Heart right ventricle (tissue), 16 donors: Measurements from ENCODE around the gene IL1R1. TPM values are rescaled to one million over a fixed set of nuclear protein-coding genes. Genes with fewer than 3 reads are reported as not detected.
A peak's percentile ranks its signal among the peaks of the same experiment; 100 is the strongest.

Source experiments
- ATAC-seq, 8 donors: fragments of 200-7000 bp; cut with Tn5 transposase; one replicate each; pipeline ENCODE4 v1.9.1; 2020; ENCODE audit warnings: mild to moderate bottlenecking in 8 of 8, moderate library complexity in 8 of 8, moderate number of reproducible peaks in 1 of 8
- DNase-seq, 2 donors: peaks; one replicate each; pipeline ENCODE4 v3.0.0-alpha.2; 2020
- H3K27ac ChIP-seq, 10 donors: fragments of 200-600 bp; sonication (generic) in 2 of 10; one replicate each; pipeline versions ENCODE4 v1.5.0 to v1.8.0; 2020 to 2022; ENCODE audit warnings: mild to moderate bottlenecking in 3 of 10
- H3K27me3 ChIP-seq, 7 donors: fragments of 200-600 bp; one replicate each; pipeline ENCODE4 v1.8.0; 2021 to 2022; ENCODE audit warnings: mild to moderate bottlenecking in 2 of 7
- H3K36me3 ChIP-seq, 9 donors: fragments of 200-600 bp; sonication (generic) in 1 of 9; one replicate each; pipeline versions ENCODE4 v1.5.0 to v1.8.0; 2020 to 2022; ENCODE audit warnings: mild to moderate bottlenecking in 2 of 9
- H3K4me1 ChIP-seq, 9 donors: fragments of 200-600 bp; sonication (generic) in 1 of 9; one replicate each; pipeline versions ENCODE4 v1.5.0 to v1.8.0; 2020 to 2022; ENCODE audit warnings: mild to moderate bottlenecking in 4 of 9
- H3K4me3 ChIP-seq, 10 donors: fragments of 200-600 bp; sonication (generic) in 2 of 10; one replicate each; pipeline versions ENCODE4 v1.5.0 to v1.8.0; 2020 to 2022; ENCODE audit warnings: mild to moderate bottlenecking in 7 of 10, moderate library complexity in 2 of 10
- H3K9me3 ChIP-seq, 11 donors: fragments of 200-600 bp in 10 of 11; sonication (generic) in 2 of 11; one replicate each; pipeline versions ENCODE4 v1.5.0 to v1.8.0; 2013 to 2022; ENCODE audit warnings: mild to moderate bottlenecking in 2 of 11, control low read depth in 1 of 11, moderate library complexity in 1 of 11
- CTCF ChIP-seq, 9 donors: fragments of 200-600 bp; sonication (generic) in 2 of 9; IDR thresholded peaks; one replicate each; pipeline versions ENCODE4 v1.5.0 to v1.8.0; 2021 to 2022; ENCODE audit warnings: antibody characterized with exemption in 9 of 9, mild to moderate bottlenecking in 5 of 9, moderate library complexity in 1 of 9
- WGBS, 2 donors: extraction: QIAGEN DNeasy Blood & Tissue Kit; methylation state at CpG; one replicate each; pipeline ENCODE4 v1.1.7; 2013; ENCODE audit warnings: inconsistent platforms in 1 of 2; 5-methylcytosine and 5-hydroxymethylcytosine counted together
- intact Hi-C, 10 donors: fragments of 100-400 bp; cut with DNase I; formaldehyde crosslinking; loops; one replicate each; pipeline versions ENCODE4 v1.11.1 to v1.14.2; 2022
- long read RNA-seq, 3 donors: library from polyadenylated mRNA; unstranded; transcript quantifications; one replicate each; pipeline ENCODE4 v2.0.0, GENCODE V29; 2020 to 2021
- polyA plus RNA-seq, 2 donors: library from polyadenylated mRNA; stranded (reverse); fragments of 200-250 nt; gene quantifications; one replicate each; pipeline ENCODE4 v1.2.3, GENCODE V29; 2013
- total RNA-seq, 10 donors: library from RNA; stranded (reverse); fragmentation: NEBNext Ultra II Directional in 3 of 10; extraction: Animal tissue kit (Norgen Biotek cat#: 25700) in 3 of 10; gene quantifications; one replicate each; pipeline versions ENCODE4 v1.2.1 to v1.2.4, GENCODE V29; 2021 to 2023
- donor health status: Arrhythmogenic right ventricular cardiomyopathy.
- donor health status: ischemic (EF 13 %, LVEDD 7.1; RV severe dilation, severe dysfunction).
- donor health status: healthy with polysubstance abuse.
- donor health status: DM: no; HTN: yes; CAD: no.
- donor health status: DM: no; HTN: no; CAD: no.
- donor health status: ischemic (EF 25% LVEDD 6.9; RV normal size, moderate dysfunction).
- donor health status: ischemic (EF 25% LVEDD 5.7; RV mildly dilated, moderate dysfunction).
- donor health status: healthy.
- donor health status: DM: yes; HTN: yes; CAD: no.
- donor health status: Ischemic cardiomyopathy.
- donor health status: ischemic (EF 35%, LVEDD 5.7; RV mildly dilated, moderate dysfunction).
- donor health status: nonischemic (EF 11% LVEDD 7.7; RV severe dilation, severe dysfunction).
- donor health status: DM: yes; HTN: yes; CAD: no.
- donor health status: PGD.
- donor health status: ischemic (EF 29% LVEDD 5.4; RV normal size, mild dysfunction).
- donor health status: nonischemic (EF 23%, LVEDD 6.1; RV moderate dilation, normal function).

IL1R1 gene, protein sequence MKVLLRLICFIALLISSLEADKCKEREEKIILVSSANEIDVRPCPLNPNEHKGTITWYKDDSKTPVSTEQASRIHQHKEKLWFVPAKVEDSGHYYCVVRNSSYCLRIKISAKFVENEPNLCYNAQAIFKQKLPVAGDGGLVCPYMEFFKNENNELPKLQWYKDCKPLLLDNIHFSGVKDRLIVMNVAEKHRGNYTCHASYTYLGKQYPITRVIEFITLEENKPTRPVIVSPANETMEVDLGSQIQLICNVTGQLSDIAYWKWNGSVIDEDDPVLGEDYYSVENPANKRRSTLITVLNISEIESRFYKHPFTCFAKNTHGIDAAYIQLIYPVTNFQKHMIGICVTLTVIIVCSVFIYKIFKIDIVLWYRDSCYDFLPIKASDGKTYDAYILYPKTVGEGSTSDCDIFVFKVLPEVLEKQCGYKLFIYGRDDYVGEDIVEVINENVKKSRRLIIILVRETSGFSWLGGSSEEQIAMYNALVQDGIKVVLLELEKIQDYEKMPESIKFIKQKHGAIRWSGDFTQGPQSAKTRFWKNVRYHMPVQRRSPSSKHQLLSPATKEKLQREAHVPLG
- total RNA-seq (10 to 100 TPM in 9 of 10 donors, 1 to 10 TPM in 1; 5.7 to 47.0 (median 17.6) TPM), polyA plus RNA-seq (10 to 100 TPM; 22.0 to 28.7 TPM)
- long read RNA-seq, donor 1, full-length matches to known transcripts, result 1 of 16 reads
- long read RNA-seq, donor 1, partial matches to known transcripts, result 5 of 16 reads
- long read RNA-seq, donor 1, other reads (novel, unspliced or antisense), result 10 of 16 reads
- long read RNA-seq, donor 2, full-length matches to known transcripts, result 1 of 7 reads
- long read RNA-seq, donor 2, partial matches to known transcripts, result 5 of 7 reads
- long read RNA-seq, donor 2, other reads (novel, unspliced or antisense), result 1 of 7 reads
- long read RNA-seq, donor 3, full-length matches to known transcripts, result 2 of 41 reads
- long read RNA-seq, donor 3, partial matches to known transcripts, result 1 of 41 reads
- long read RNA-seq, donor 3, other reads (novel, unspliced or antisense), result 38 of 41 reads

DNA sequence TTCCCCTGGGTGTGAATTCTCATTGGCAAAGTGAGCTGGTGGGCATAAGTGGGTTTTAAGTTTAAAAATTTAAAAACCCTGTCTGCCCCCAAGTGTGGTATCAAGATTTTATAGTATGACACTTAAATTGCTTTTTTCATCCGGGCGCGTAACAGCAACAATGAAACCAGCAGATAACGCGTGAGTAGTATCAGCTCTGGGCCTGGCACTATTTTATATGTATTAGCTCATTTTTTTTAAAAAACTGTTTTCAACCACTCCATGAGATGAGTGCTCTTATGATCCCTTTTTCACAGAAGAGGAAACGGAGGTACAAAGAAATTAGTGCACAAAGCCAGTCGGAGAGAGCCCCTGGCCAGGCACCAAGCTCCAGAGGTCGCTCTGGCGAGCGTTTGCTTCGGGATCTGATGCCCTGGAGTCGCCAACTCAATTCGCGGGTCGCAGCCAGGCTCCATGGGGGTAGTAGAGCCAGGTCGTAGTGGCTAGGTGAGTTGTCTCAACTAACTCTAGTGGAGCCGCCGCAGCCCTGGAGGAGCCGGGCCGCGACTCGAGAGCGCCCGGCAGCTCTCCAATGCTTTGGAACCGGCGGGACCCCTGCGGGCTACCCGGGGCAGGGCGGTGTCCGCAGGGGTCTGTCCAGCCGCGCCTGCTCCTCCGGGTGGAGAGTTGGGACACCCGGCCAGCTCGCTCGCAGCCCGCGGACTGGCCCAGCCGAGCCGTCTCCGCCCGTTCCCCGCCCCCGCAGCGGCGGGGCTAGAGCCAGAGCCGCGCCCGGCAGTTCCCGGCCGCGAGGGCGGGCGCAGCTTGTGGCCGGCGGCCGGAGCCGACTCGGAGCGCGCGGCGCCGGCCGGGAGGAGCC lies at the start of gene IL1R1:
Gene IL1R1, plus strand, starts transcription at position 777 of the 859 bp plus-strand sequence. CDS start 14,979 bp downstream, outside the sequence.
- Histone ChIP-seq H3K4me1 (peaks cover 0 to 45% (median 15%) of the 10 kb centered on the region in 9 donors), H3K4me3 (peak within 1 kb of the TSS; percentile 41 to 87 (median 75)), H3K27me3 (no peaks in the 10 kb centered on the region), H3K36me3 (peaks cover 0 to 27% (median 5%) of the 10 kb centered on the region in 9 donors), H3K27ac (peak within 1 kb of the TSS; percentile 88 to 98 (median 92)), H3K9me3 (peaks cover 0 to 32% (median 16%) of the 10 kb centered on the region in 11 donors)
- TF ChIP-seq CTCF (IDR thresholded peaks at IDR 0.05), result peak in 1 of 9 donors; percentile 17
- intact Hi-C loops, result loop anchor here in 4 of 10 donors (2.0 to 10.0 kb wide), 4 partner anchors 57 to 90 kb away; no protein-coding TSS in a partner anchor
- DNase-seq, result peak; percentile 80 to 88
- 5 to 9% methylated on average over 40 to 65 of the region's 65 CpGs for WGBS, 2 donors
- ATAC-seq, result peak; percentile 87 to 95 (median 92)

DNA sequence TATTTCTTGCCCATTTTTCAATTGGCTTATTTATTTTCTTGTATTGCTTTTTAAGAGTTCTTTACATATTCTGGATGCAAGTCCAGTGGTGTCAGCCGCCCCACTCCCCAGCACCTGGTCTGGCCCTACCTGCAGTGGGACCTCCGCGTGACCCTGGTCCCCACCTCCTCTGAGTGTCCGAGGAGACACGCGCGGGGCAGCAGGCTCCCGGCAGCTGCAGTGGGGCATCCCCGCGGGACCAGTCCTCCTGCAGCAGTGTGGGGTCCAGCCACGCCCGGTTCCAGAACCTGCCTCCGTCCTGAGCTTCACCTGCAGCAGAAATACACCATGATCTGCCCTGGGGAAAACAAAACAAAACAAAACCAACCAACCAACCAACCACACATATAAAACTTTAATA lies 48.9 kb upstream of the IL1R1 start:
- DNase-seq (no peak), ATAC-seq (no peak)
- no peak overlapping the region for H3K4me3 ChIP-seq
- peaks cover 0 to 17% (median 3%) of the 10 kb centered on the region in 11 donors for H3K9me3 ChIP-seq
- peaks cover 0 to 6% (median 0%) of the 10 kb centered on the region in 9 donors for H3K4me1 ChIP-seq
- H3K27ac ChIP-seq, result no peak overlapping the region
- whole genome bisulfite sequencing, 2 donors, result 89 to 92% methylated on average over 13 of the region's 13 CpGs
- intact Hi-C loops, result no loop called here
- no peaks in the 10 kb centered on the region for H3K36me3 ChIP-seq
- no peak for TF ChIP-seq CTCF (IDR thresholded peaks at IDR 0.05)
- no peaks in the 10 kb centered on the region for H3K27me3 ChIP-seq

GRCh38 chr2:102094917-102095316 lies 47.6 kb upstream of the IL1R1 start:
- DNase-seq (no peak), ATAC-seq (peak in 1 of 8 donors; percentile 53)
- TF ChIP-seq CTCF (IDR thresholded peaks at IDR 0.05), result no peak
- Histone ChIP-seq H3K27ac (no peak overlapping the region), H3K36me3 (no peaks in the 10 kb centered on the region), H3K4me3 (no peak overlapping the region), H3K9me3 (peaks cover 0 to 21% (median 3%) of the 10 kb centered on the region in 11 donors), H3K27me3 (no peaks in the 10 kb centered on the region), H3K4me1 (peaks cover 0 to 6% (median 0%) of the 10 kb centered on the region in 9 donors)
- intact Hi-C loops, result no loop called here
- 77 to 85% methylated on average over 4 of the region's 4 CpGs for WGBS, 2 donors
